ENCODE measurements around the gene MEI1.

MEI1 gene

DNA sequence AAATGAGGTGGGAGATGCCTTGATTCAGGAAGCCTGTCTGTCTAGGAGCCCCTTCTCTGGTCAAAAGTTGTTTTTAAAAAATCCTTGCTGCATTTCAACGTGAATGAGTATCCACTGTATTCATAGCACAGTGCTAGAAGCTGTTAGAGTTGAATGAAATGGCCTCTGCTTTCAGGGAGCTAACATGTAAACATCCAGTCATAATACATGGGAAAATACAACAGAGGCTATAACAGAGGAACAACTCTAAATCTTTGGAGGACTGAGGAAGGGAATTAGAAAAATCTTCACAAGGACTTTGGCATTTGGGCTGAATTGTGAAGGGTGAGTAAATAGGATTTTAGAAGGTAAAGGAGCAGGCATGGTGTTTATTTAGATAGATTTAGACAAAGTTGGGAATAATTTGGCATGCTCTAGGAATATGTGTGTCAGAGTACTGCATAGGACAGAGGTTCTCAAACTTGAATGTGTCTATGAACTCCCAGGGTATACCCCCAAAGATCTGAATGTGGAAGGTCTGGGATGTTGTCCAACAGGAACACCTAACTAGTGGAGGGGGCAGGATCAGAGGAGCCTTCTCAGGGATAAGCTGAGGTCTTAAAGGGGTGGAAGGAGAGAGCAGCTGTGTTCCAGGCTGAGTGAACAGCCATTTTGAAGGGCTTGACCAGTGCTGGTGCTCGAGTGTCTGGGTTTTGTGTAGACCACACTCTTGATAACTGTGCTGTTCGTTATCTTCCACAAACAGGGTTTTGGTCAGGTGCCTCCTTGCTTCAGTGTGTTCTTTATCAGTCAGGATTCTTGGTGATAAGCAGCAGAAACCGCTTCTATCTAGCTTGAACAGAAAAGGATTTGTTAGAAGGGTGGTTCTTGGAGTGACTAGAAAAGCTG is 146.3 kb downstream of the MEI1 start:
- 77% methylated on average over 4 of the region's 4 CpGs for WGBS
- H3K27me3 ChIP-seq (ENCODE audit: insufficient read depth, low read length): no peaks in the 10 kb centered on the region
- H3K9me3 ChIP-seq (ENCODE audit: insufficient read depth, low read depth, low read length): no peaks in the 10 kb centered on the region
- H3K4me1 ChIP-seq (ENCODE audit: insufficient read depth, low read length): peaks cover 33% of the 10 kb centered on the region
- H3K4me3 ChIP-seq (ENCODE audit: low read length): no peak overlapping the region
- no peak overlapping the region; the same call in 1 of the 2 replicates for H3K9ac ChIP-seq (ENCODE audit: low read depth, low read length)
- peak overlapping the region; percentile 28; the same call in 1 of the 2 replicates for H3K27ac ChIP-seq (ENCODE audit: low read depth, low read length)
- peaks cover 34% of the 10 kb centered on the region for H3K36me3 ChIP-seq (ENCODE audit: insufficient read depth, low read length)

DNA sequence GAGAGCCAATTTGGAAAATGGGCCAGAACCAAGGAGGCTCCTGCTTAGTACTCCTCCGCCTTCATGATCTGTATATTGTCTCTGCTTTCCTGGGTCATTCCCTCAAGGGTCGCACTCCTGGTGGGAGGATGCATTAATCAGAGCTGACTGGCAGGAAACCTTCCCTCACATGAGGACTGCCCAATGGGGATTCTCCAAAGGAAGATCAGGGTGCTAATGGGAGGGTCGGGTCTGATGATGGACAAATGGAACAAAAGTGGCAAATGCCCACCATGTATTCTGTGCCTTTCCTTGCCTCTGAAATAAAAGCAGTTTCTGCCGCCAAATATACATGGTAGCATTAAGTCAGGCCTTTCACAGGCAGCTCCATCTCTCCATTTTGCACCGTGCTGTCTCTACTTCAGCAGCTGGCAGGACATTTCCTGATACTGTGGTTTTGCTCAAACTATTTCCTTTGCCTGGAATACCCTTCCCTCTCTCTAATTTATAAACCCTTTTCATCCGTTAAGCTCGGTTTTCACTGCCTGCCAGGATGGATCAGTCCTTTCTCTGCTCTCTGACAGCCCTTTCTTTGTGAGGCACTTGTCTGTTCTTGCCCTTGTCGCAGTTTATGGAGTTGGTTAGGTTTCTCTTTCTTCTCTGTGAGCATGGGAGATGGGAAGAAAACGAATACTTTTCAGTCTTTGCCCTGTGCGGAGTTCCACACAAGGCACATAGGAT is 147.1 kb downstream of the MEI1 start:
- H3K4me1 ChIP-seq (ENCODE audit: insufficient read depth, low read length): peaks cover 33% of the 10 kb centered on the region
- no peak overlapping the region; the same call in 1 of the 2 replicates for H3K9ac ChIP-seq (ENCODE audit: low read depth, low read length)
- no peaks in the 10 kb centered on the region for H3K9me3 ChIP-seq (ENCODE audit: insufficient read depth, low read depth, low read length)
- 71% methylated on average over 10 of the region's 10 CpGs for WGBS
- H3K27me3 ChIP-seq (ENCODE audit: insufficient read depth, low read length): no peaks in the 10 kb centered on the region
- no peak overlapping the region for H3K4me3 ChIP-seq (ENCODE audit: low read length)
- peaks cover 30% of the 10 kb centered on the region for H3K36me3 ChIP-seq (ENCODE audit: insufficient read depth, low read length)
- peak overlapping the region; percentile 28; the same call in 1 of the 2 replicates for H3K27ac ChIP-seq (ENCODE audit: low read depth, low read length)

DNA sequence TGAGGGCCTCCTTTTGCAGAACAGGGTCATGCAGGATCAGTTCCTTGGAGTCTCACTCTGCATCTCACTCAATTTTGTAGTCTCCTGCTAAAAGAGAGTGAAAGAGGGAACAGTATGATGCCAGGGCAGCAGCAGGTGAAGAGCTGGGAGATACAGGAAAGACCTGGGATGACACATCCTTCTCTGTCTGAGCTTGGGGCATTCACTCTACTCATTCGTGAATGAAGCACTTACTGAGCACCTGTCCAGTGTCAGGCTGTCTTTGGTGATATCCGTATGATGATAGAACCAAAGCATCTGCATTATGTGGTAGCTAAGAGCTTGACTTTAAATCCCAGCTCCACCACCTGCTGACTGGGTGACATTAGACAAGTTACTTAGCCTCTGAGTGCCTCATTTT is 148.0 kb downstream of the MEI1 start:
- peaks cover 33% of the 10 kb centered on the region for H3K4me1 ChIP-seq (ENCODE audit: insufficient read depth, low read length)
- no peaks in the 10 kb centered on the region for H3K9me3 ChIP-seq (ENCODE audit: insufficient read depth, low read depth, low read length)
- whole genome bisulfite sequencing: 90% methylated on average over 2 of the region's 2 CpGs
- H3K27me3 ChIP-seq (ENCODE audit: insufficient read depth, low read length): no peaks in the 10 kb centered on the region
- no peak overlapping the region for H3K27ac ChIP-seq (ENCODE audit: low read depth, low read length)
- H3K4me3 ChIP-seq (ENCODE audit: low read length): no peak overlapping the region
- H3K9ac ChIP-seq (ENCODE audit: low read depth, low read length): no peak overlapping the region
- H3K36me3 ChIP-seq (ENCODE audit: insufficient read depth, low read length): peaks cover 23% of the 10 kb centered on the region

DNA sequence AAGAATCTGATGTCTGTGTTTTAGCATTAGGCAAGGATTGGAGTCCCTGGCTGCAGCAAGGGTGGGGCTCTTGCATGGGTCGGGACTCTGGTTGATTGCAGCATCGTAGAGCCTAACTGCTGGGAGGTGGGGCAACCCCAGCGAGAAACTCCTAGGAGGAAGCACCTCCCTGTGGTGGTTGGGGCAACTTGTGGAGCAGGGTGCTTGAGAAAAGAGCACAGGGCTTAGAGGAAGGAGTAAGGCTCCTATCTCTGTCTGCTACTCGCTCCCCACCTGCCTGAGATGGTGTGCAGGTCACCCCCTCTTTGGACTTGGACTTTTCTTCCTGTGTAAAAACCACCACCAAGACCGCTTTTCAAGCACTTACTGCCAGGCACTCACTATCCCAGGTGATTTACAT is 149.2 kb downstream of the MEI1 start:
- peaks cover 16% of the 10 kb centered on the region for H3K36me3 ChIP-seq (ENCODE audit: insufficient read depth, low read length)
- no peak overlapping the region for H3K27ac ChIP-seq (ENCODE audit: low read depth, low read length)
- no peak overlapping the region for H3K9ac ChIP-seq (ENCODE audit: low read depth, low read length)
- H3K4me3 ChIP-seq (ENCODE audit: low read length): no peak overlapping the region
- no peaks in the 10 kb centered on the region for H3K27me3 ChIP-seq (ENCODE audit: insufficient read depth, low read length)
- 78% methylated on average over 5 of the region's 5 CpGs for WGBS
- peaks cover 33% of the 10 kb centered on the region for H3K4me1 ChIP-seq (ENCODE audit: insufficient read depth, low read length)
- H3K9me3 ChIP-seq (ENCODE audit: insufficient read depth, low read depth, low read length): no peaks in the 10 kb centered on the region
